Caco-2 (cell line): Measurements from ENCODE around the gene ZNRF2. TPM values are rescaled to one million over a fixed set of nuclear protein-coding genes. Genes with fewer than 3 reads are reported as not detected.

Experiments
- BruUV-seq: library from RNA; stranded (reverse); fragments of 400-500 nt; replicated peaks from 2 replicates; lab custom pipeline; 2021; lab: Mats Ljungman, UMichigan
- CTCF ChIA-PET: fragments of 300-600 bp; sonication (Branson Sonifier 250); formaldehyde crosslinking; loops from one replicate; lab custom pipeline; 2022; ENCODE audit warnings: antibody characterized with exemption; lab: Charles Lee
- POLR2A ChIA-PET: fragments of 300-600 bp; sonication (Branson Sonifier 250); formaldehyde crosslinking; loops from one replicate; lab custom pipeline; 2022; ENCODE audit warnings: antibody characterized with exemption; lab: Charles Lee
- DNase-seq, 2 experiments: peaks; one replicate each; pipeline versions ENCODE4 v3.0.0 to v3.0.0-alpha.2; 2020 to 2022
- H3K27me3 ChIP-seq: replicated peaks from 2 replicates; pipeline ENCODE4 v1.6.0; 2011; ENCODE audit warnings: low read length; ENCODE audit not compliant: control insufficient read depth, insufficient read depth
- H3K36me3 ChIP-seq: 2 replicates; pipeline ENCODE4 v1.5.1; 2011; ENCODE audit warnings: low read length; ENCODE audit not compliant: control insufficient read depth, insufficient read depth
- H3K4me1 ChIP-seq: fragments of 250-450 bp; sonication (Bioruptor Pico); 2 replicates; pipeline ENCODE4 v1.5.1; 2020; ENCODE audit warnings: mild to moderate bottlenecking
- H3K4me3 ChIP-seq: 2 replicates; pipeline ENCODE4 v1.5.1; 2011; ENCODE audit warnings: low read depth, mild to moderate bottlenecking, control low read depth, low read length
- H3K9me3 ChIP-seq: fragments of 250-450 bp; sonication (Bioruptor Pico); 2 replicates; pipeline ENCODE4 v1.5.1; 2020; ENCODE audit warnings: mild to moderate bottlenecking, moderate library complexity
- H3K27ac Mint-ChIP-seq: one replicate; pipeline ENCODE4 v1.8.0; 2022; ENCODE audit warnings: mixed read lengths; ENCODE audit not compliant: unreplicated experiment
- H3K27me3 Mint-ChIP-seq: one replicate; pipeline ENCODE4 v1.8.0; 2022; ENCODE audit warnings: mixed read lengths; ENCODE audit not compliant: insufficient read depth, unreplicated experiment
- H3K36me3 Mint-ChIP-seq: one replicate; pipeline ENCODE4 v1.8.0; 2022; ENCODE audit warnings: mild to moderate bottlenecking, mixed read lengths; ENCODE audit not compliant: insufficient read depth, unreplicated experiment
- H3K4me1 Mint-ChIP-seq: one replicate; pipeline ENCODE4 v1.8.0; 2022; ENCODE audit warnings: low read depth, mixed read lengths; ENCODE audit not compliant: unreplicated experiment
- H3K4me3 Mint-ChIP-seq: one replicate; pipeline ENCODE4 v1.8.0; 2022; ENCODE audit warnings: mild to moderate bottlenecking, moderate library complexity, mixed read lengths; ENCODE audit not compliant: unreplicated experiment
- H3K9me3 Mint-ChIP-seq: one replicate; pipeline ENCODE4 v1.8.0; 2022; ENCODE audit warnings: mixed read lengths; ENCODE audit not compliant: unreplicated experiment
- intact Hi-C: fragments of 100-400 bp; cut with micrococcal nuclease; formaldehyde crosslinking; loops from one replicate; pipeline ENCODE4 v1.10.0; 2022; ENCODE audit not compliant: unreplicated experiment
- total RNA-seq: library from RNA; stranded (reverse); gene quantifications from 2 replicates; pipeline ENCODE4 v1.2.3, GENCODE V29; 2022
- TF ChIP-seq, protein P1 (sequence below), 2 experiments: fragments of 200-600 bp in 1 of 2; IDR thresholded peaks; 1 replicate in 1 of 2; 2 replicates in 1 of 2; pipeline versions ENCODE4 v1.5.1 to v1.8.0; 2011 to 2022; ENCODE audit warnings: antibody characterized with exemption in 1 of 2, control low read depth in 1 of 2, inconsistent platforms in 1 of 2, low read depth in 1 of 2, low read length in 1 of 2, mild to moderate bottlenecking in 1 of 2, moderate library complexity in 1 of 2; ENCODE audit not compliant: insufficient read depth in 1 of 2, severe bottlenecking in 1 of 2, unreplicated experiment in 1 of 2

ZNRF2 gene
- total RNA-seq, 1 experiment from 2014 or later: 9.0 TPM

DNA sequence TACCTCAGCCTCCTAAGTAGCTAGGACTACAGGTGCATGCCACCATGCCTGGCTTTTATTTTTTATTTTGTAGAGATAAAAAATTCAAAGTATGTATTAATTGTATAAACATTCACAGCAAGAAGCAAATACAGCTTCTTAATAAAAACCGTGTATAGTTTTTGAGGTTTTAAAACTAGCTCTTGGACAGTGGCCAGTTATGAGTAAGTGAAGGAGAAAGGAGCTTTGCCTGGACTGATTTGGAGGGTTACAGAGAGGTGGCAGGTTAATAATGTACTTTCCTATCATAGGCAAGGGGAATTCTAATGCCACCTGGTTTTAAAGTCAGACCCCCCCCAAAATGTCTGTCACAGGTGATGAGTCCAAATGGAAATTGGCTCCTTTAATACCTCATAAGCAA, 43.4 kb downstream of the ZNRF2 start:
- intact Hi-C loops: no loop called here
- Histone ChIP-seq H3K36me3 (no peaks in the 10 kb centered on the region), H3K4me3 (no peak overlapping the region), H3K9me3 (no peaks in the 10 kb centered on the region), H3K4me1 (no peaks in the 10 kb centered on the region), H3K27me3 (no peaks in the 10 kb centered on the region)
- no peak overlapping the region for H3K4me3 Mint-ChIP-seq
- BruUV-seq: no TSS peak
- no peaks in the 10 kb centered on the region for H3K4me1 Mint-ChIP-seq
- no peaks in the 10 kb centered on the region for H3K27me3 Mint-ChIP-seq
- TF ChIP-seq, protein P1, sequence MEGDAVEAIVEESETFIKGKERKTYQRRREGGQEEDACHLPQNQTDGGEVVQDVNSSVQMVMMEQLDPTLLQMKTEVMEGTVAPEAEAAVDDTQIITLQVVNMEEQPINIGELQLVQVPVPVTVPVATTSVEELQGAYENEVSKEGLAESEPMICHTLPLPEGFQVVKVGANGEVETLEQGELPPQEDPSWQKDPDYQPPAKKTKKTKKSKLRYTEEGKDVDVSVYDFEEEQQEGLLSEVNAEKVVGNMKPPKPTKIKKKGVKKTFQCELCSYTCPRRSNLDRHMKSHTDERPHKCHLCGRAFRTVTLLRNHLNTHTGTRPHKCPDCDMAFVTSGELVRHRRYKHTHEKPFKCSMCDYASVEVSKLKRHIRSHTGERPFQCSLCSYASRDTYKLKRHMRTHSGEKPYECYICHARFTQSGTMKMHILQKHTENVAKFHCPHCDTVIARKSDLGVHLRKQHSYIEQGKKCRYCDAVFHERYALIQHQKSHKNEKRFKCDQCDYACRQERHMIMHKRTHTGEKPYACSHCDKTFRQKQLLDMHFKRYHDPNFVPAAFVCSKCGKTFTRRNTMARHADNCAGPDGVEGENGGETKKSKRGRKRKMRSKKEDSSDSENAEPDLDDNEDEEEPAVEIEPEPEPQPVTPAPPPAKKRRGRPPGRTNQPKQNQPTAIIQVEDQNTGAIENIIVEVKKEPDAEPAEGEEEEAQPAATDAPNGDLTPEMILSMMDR (IDR thresholded peaks at IDR 0.05; ENCODE audit: insufficient read depth in 1 of 2, low read depth in 1 of 2, low read length in 1 of 2, severe bottlenecking in 1 of 2, unreplicated experiment in 1 of 2): no peak
- ChIA-PET POLR2A (interaction anchor here (0.6 kb wide), 1 partner anchor 176 kb away, joined by 5 read pairs; no protein-coding TSS in a partner anchor), CTCF (no interaction called here)
- H3K36me3 Mint-ChIP-seq: no peaks in the 10 kb centered on the region
- no peak for DNase-seq
- no peak overlapping the region for H3K27ac Mint-ChIP-seq
- H3K9me3 Mint-ChIP-seq: no peaks in the 10 kb centered on the region

DNA sequence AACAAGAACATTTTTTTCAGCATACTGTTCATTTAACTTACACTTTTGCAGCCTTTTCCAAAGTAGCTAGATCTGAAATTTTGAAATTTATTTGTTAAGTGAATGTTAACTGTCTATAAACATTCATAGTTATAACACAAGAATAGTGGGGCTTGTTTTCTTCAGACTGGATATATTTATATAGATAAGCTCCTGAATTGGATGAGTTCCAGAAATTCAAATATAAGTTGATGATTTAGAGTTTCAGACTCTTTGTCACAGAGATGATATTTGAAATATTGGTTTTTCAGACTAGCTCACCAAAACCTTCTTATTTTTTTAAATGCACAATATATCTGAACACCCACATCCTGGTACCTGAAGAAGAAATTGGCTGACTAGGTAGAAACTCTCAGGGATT, 44.0 kb downstream of the ZNRF2 start:
- TF ChIP-seq, protein P1 (IDR thresholded peaks at IDR 0.05; ENCODE audit: insufficient read depth in 1 of 2, low read depth in 1 of 2, low read length in 1 of 2, severe bottlenecking in 1 of 2, unreplicated experiment in 1 of 2): no peak
- no TSS peak for BruUV-seq
- Mint-ChIP-seq H3K27ac (no peak overlapping the region), H3K4me3 (no peak overlapping the region), H3K27me3 (no peaks in the 10 kb centered on the region), H3K9me3 (no peaks in the 10 kb centered on the region), H3K36me3 (no peaks in the 10 kb centered on the region), H3K4me1 (no peaks in the 10 kb centered on the region)
- POLR2A ChIA-PET: no interaction called here
- Histone ChIP-seq H3K9me3 (no peaks in the 10 kb centered on the region), H3K27me3 (no peaks in the 10 kb centered on the region), H3K4me1 (no peaks in the 10 kb centered on the region), H3K4me3 (no peak overlapping the region), H3K36me3 (no peaks in the 10 kb centered on the region)
- DNase-seq: no peak
- intact Hi-C loops: no loop called here
- CTCF ChIA-PET: no interaction called here

DNA sequence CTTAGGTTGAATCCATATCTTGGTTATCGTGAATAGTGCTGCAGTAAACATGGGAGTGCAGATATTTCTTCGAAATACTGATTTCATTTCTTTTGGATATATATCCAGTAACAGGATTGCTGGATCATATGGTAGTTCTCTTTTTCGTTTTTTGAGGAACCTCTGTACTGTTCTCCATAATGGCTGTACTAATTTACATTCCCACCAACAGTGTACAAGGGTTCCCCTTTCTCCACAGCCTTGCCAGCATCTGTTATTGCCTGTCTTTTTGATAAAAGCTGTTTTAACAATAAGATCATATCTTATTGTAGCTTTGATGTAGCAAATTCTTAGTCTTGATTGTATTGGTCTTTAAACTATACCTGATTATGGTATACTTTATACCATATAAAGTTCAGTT, 45.3 kb downstream of the ZNRF2 start:
- BruUV-seq: no TSS peak
- no peaks in the 10 kb centered on the region for H3K9me3 Mint-ChIP-seq
- POLR2A ChIA-PET: no interaction called here
- H3K27ac Mint-ChIP-seq: no peak overlapping the region
- TF ChIP-seq, protein P1 (IDR thresholded peaks at IDR 0.05; ENCODE audit: insufficient read depth in 1 of 2, low read depth in 1 of 2, low read length in 1 of 2, severe bottlenecking in 1 of 2, unreplicated experiment in 1 of 2): no peak
- H3K4me1 ChIP-seq: no peaks in the 10 kb centered on the region
- no peaks in the 10 kb centered on the region for H3K36me3 ChIP-seq
- H3K4me3 ChIP-seq: no peak overlapping the region
- no peak for DNase-seq
- H3K4me1 Mint-ChIP-seq: no peaks in the 10 kb centered on the region
- H3K27me3 Mint-ChIP-seq: no peaks in the 10 kb centered on the region
- H3K36me3 Mint-ChIP-seq: no peaks in the 10 kb centered on the region
- CTCF ChIA-PET: no interaction called here
- intact Hi-C loops: no loop called here
- H3K4me3 Mint-ChIP-seq: no peak overlapping the region
- H3K9me3 ChIP-seq: no peaks in the 10 kb centered on the region
- H3K27me3 ChIP-seq: no peaks in the 10 kb centered on the region
